ENCODE measurements around the gene WDR88.
"Not testable (repeated sequence)": the region's sequence is repeated elsewhere in the genome, so short reads cannot be mapped to it uniquely, and the experiment has no call there.

DNA sequence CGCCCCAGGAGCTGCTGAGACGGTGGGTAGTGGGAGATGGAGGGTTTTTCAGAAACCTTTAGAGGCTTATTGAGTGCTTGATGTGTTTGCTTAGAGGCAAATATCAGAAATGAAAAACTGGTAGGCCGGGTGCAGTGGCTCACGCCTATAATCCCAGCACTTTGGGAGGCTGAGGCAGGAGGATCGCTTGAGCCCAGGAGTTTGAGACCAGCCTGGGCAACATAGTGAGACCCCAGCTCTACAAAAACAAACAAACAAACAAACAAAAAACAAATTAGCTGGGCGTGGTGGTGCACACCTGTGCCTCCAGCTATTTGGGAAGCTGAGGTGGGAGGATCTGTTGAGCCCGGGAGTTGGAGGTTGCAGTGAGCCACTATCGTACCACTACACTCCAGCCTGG lies 5.2 kb upstream of the WDR88 start:
- TF ChIP-seq, protein P1, sequence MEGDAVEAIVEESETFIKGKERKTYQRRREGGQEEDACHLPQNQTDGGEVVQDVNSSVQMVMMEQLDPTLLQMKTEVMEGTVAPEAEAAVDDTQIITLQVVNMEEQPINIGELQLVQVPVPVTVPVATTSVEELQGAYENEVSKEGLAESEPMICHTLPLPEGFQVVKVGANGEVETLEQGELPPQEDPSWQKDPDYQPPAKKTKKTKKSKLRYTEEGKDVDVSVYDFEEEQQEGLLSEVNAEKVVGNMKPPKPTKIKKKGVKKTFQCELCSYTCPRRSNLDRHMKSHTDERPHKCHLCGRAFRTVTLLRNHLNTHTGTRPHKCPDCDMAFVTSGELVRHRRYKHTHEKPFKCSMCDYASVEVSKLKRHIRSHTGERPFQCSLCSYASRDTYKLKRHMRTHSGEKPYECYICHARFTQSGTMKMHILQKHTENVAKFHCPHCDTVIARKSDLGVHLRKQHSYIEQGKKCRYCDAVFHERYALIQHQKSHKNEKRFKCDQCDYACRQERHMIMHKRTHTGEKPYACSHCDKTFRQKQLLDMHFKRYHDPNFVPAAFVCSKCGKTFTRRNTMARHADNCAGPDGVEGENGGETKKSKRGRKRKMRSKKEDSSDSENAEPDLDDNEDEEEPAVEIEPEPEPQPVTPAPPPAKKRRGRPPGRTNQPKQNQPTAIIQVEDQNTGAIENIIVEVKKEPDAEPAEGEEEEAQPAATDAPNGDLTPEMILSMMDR (IDR thresholded peaks at IDR 0.05; ENCODE audit: low read length) = not testable (repeated sequence)
- TF ChIP-seq EZH2 (IDR thresholded peaks at IDR 0.05; ENCODE audit: borderline replicate concordance, low read length) = not testable (repeated sequence)
